COLO668 (cell line): ENCODE data around the gene ACOX1.
A peak's percentile ranks its signal among the peaks of the same experiment; 100 is the strongest.

Source experiments
- DNase-seq: peaks from one replicate; lab custom pipeline; 2025; ENCODE audit not compliant: unreplicated experiment; lab: John Stamatoyannopoulos, UW

The ACOX1 gene

GRCh38 chr17:75940727-75941441 lies 38.1 kb downstream of the ACOX1 start, which contains the start of gene FBF1:
TSS of gene FBF1 (minus strand) at chr17:75941042. CDS start at chr17:75938149, 2,893 bp downstream.
- peak; percentile 92 for DNase-seq

GRCh38 chr17:75937652-75938051 lies 41.3 kb downstream of the ACOX1 start:
- no peak for DNase-seq

GRCh38 chr17:75933808-75934207 lies 45.2 kb downstream of the ACOX1 start:
- DNase-seq = no peak

- no peak for DNase-seq
Measured at GRCh38 chr17:75932852-75933251, 46.1 kb downstream of the ACOX1 start.

- DNase-seq = no peak
Measured at GRCh38 chr17:75931062-75931461, 47.9 kb downstream of the ACOX1 start.

- DNase-seq = peak; percentile 46
Measured at GRCh38 chr17:75927286-75927922, 51.6 kb downstream of the ACOX1 start.

GRCh38 chr17:75926456-75926855 lies 52.5 kb downstream of the ACOX1 start:
- DNase-seq = no peak

GRCh38 chr17:75925912-75926311 lies 53.1 kb downstream of the ACOX1 start:
- DNase-seq = no peak

- DNase-seq = no peak
Measured at GRCh38 chr17:75925103-75925502, 53.9 kb downstream of the ACOX1 start.

- no peak for DNase-seq
Measured at GRCh38 chr17:75922963-75923874, 55.7 kb downstream of the ACOX1 start.

- DNase-seq = no peak
Measured at GRCh38 chr17:75922173-75922961, 56.6 kb downstream of the ACOX1 start.

GRCh38 chr17:75921596-75921995 lies 57.4 kb downstream of the ACOX1 start:
- DNase-seq = no peak

- DNase-seq = no peak
Measured at GRCh38 chr17:75920045-75920560, 58.9 kb downstream of the ACOX1 start.

GRCh38 chr17:75919611-75920010 lies 59.4 kb downstream of the ACOX1 start:
- no peak for DNase-seq

GRCh38 chr17:75917917-75918445 lies 61.0 kb downstream of the ACOX1 start:
- no peak for DNase-seq

- DNase-seq = peak; percentile 11
Measured at GRCh38 chr17:75917141-75917916, 61.6 kb downstream of the ACOX1 start.

- DNase-seq = no peak
Measured at GRCh38 chr17:75915268-75915667, 63.7 kb downstream of the ACOX1 start.

- DNase-seq = peak; percentile 1
Measured at GRCh38 chr17:75914643-75915267, 64.2 kb downstream of the ACOX1 start.
